Mucosa of rectum (tissue), 2 donors: ENCODE data around the gene CXCL13.

Source experiments
- H3K27ac ChIP-seq, 2 donors: one replicate each; pipeline ENCODE4 v1.7.0; 2013; ENCODE audit warnings: inconsistent platforms in 2 of 2, low read depth in 2 of 2, low read length in 2 of 2
- H3K27me3 ChIP-seq, 2 donors: one replicate each; pipeline ENCODE4 v1.7.0; 2013; ENCODE audit warnings: low read length in 2 of 2; ENCODE audit not compliant: control insufficient read depth in 2 of 2, insufficient read depth in 2 of 2
- H3K36me3 ChIP-seq, 2 donors: one replicate each; pipeline ENCODE4 v1.7.0; 2013; ENCODE audit warnings: low read length in 2 of 2; ENCODE audit not compliant: control insufficient read depth in 2 of 2, insufficient read depth in 2 of 2
- H3K4me1 ChIP-seq, 2 donors: one replicate each; pipeline ENCODE4 v1.7.0; 2013; ENCODE audit warnings: low read length in 2 of 2, mild to moderate bottlenecking in 1 of 2; ENCODE audit not compliant: control insufficient read depth in 2 of 2, insufficient read depth in 2 of 2
- H3K4me3 ChIP-seq, 2 donors: one replicate each; pipeline ENCODE4 v1.7.0; 2013; ENCODE audit warnings: low read length in 2 of 2
- H3K9ac ChIP-seq, 2 donors: one replicate each; pipeline ENCODE4 v1.7.0; 2013; ENCODE audit warnings: low read length in 2 of 2, low read depth in 1 of 2, mild to moderate bottlenecking in 1 of 2
- H3K9me3 ChIP-seq, 2 donors: one replicate each; pipeline ENCODE4 v1.7.0; 2013; ENCODE audit warnings: low read length in 2 of 2; ENCODE audit not compliant: control insufficient read depth in 2 of 2
- donor health status: healthy.
- donor health status: Normal muscosa, but diverticular disease.

Gene CXCL13

GRCh38 chr4:77600521-77601451 lies 4.8 kb upstream of the CXCL13 start:
- Histone ChIP-seq H3K9ac (no peak overlapping the region), H3K27ac (no peak overlapping the region), H3K4me1 (no peaks in the 10 kb centered on the region), H3K27me3 (no peaks in the 10 kb centered on the region), H3K4me3 (no peak overlapping the region), H3K9me3 (no peaks in the 10 kb centered on the region), H3K36me3 (no peaks in the 10 kb centered on the region)

GRCh38 chr4:77601614-77602187 lies 3.9 kb upstream of the CXCL13 start:
- Histone ChIP-seq H3K4me1 (no peaks in the 10 kb centered on the region), H3K4me3 (no peak overlapping the region), H3K36me3 (no peaks in the 10 kb centered on the region), H3K9ac (no peak overlapping the region), H3K27me3 (no peaks in the 10 kb centered on the region), H3K9me3 (no peaks in the 10 kb centered on the region), H3K27ac (no peak overlapping the region)

GRCh38 chr4:77613267-77613666 lies 7.6 kb downstream of the CXCL13 start:
- Histone ChIP-seq H3K36me3 (no peaks in the 10 kb centered on the region), H3K27ac (no peak overlapping the region), H3K4me3 (no peak overlapping the region), H3K4me1 (no peaks in the 10 kb centered on the region), H3K9ac (no peak overlapping the region), H3K27me3 (no peaks in the 10 kb centered on the region), H3K9me3 (no peaks in the 10 kb centered on the region)

- H3K9me3 ChIP-seq = no peaks in the 10 kb centered on the region
- no peaks in the 10 kb centered on the region for H3K27me3 ChIP-seq
- H3K4me3 ChIP-seq = no peak overlapping the region
- H3K4me1 ChIP-seq = no peaks in the 10 kb centered on the region
- H3K27ac ChIP-seq = no peak overlapping the region
- no peaks in the 10 kb centered on the region for H3K36me3 ChIP-seq
- H3K9ac ChIP-seq = no peak overlapping the region
These were observed 9.5 kb downstream of the CXCL13 start for GRCh38 chr4:77615153-77615552.

GRCh38 chr4:77617203-77617602 lies 11.6 kb downstream of the CXCL13 start:
- H3K4me3 ChIP-seq = no peak overlapping the region
- no peaks in the 10 kb centered on the region for H3K27me3 ChIP-seq
- H3K9ac ChIP-seq = no peak overlapping the region
- H3K9me3 ChIP-seq = no peaks in the 10 kb centered on the region
- no peaks in the 10 kb centered on the region for H3K36me3 ChIP-seq
- H3K4me1 ChIP-seq = no peaks in the 10 kb centered on the region
- H3K27ac ChIP-seq = no peak overlapping the region

- Histone ChIP-seq H3K9me3 (no peaks in the 10 kb centered on the region), H3K27me3 (no peaks in the 10 kb centered on the region), H3K36me3 (no peaks in the 10 kb centered on the region), H3K27ac (no peak overlapping the region), H3K4me1 (no peaks in the 10 kb centered on the region), H3K4me3 (peak overlapping the region in 1 of 2 donors; percentile 11), H3K9ac (no peak overlapping the region)
These were observed 13.0 kb downstream of the CXCL13 start for GRCh38 chr4:77618383-77619241.

GRCh38 chr4:77619408-77619807 lies 13.8 kb downstream of the CXCL13 start:
- no peaks in the 10 kb centered on the region for H3K4me1 ChIP-seq
- H3K27me3 ChIP-seq = no peaks in the 10 kb centered on the region
- H3K9ac ChIP-seq = no peak overlapping the region
- no peaks in the 10 kb centered on the region for H3K36me3 ChIP-seq
- H3K27ac ChIP-seq = no peak overlapping the region
- no peaks in the 10 kb centered on the region for H3K9me3 ChIP-seq
- H3K4me3 ChIP-seq = no peak overlapping the region

- no peak overlapping the region for H3K4me3 ChIP-seq
- no peaks in the 10 kb centered on the region for H3K9me3 ChIP-seq
- no peaks in the 10 kb centered on the region for H3K27me3 ChIP-seq
- H3K36me3 ChIP-seq = no peaks in the 10 kb centered on the region
- H3K4me1 ChIP-seq = no peaks in the 10 kb centered on the region
- H3K27ac ChIP-seq = no peak overlapping the region
- no peak overlapping the region for H3K9ac ChIP-seq
These were observed 15.6 kb downstream of the CXCL13 start for GRCh38 chr4:77621254-77621653.

- no peak overlapping the region for H3K4me3 ChIP-seq
- H3K9me3 ChIP-seq = no peaks in the 10 kb centered on the region
- H3K27me3 ChIP-seq = no peaks in the 10 kb centered on the region
- H3K27ac ChIP-seq = no peak overlapping the region
- H3K4me1 ChIP-seq = no peaks in the 10 kb centered on the region
- H3K36me3 ChIP-seq = no peaks in the 10 kb centered on the region
- H3K9ac ChIP-seq = no peak overlapping the region
These were observed 17.5 kb downstream of the CXCL13 start for GRCh38 chr4:77623091-77623490.

GRCh38 chr4:77624213-77624612 lies 18.6 kb downstream of the CXCL13 start:
- no peaks in the 10 kb centered on the region for H3K4me1 ChIP-seq
- H3K27ac ChIP-seq = no peak overlapping the region

More at GRCh38 chr4:77624213-77624612, 18.6 kb downstream of the CXCL13 start:
- Histone ChIP-seq H3K9ac (no peak overlapping the region), H3K4me3 (no peak overlapping the region), H3K9me3 (no peaks in the 10 kb centered on the region), H3K27me3 (no peaks in the 10 kb centered on the region), H3K36me3 (no peaks in the 10 kb centered on the region)
